Measurements from ENCODE around the gene SH3GL3. TPM values are rescaled to one million over a fixed set of nuclear protein-coding genes. Genes with fewer than 3 reads are reported as not detected.

SH3GL3 gene
- total RNA-seq, 1 experiment from 2014 or later = not detected

DNA sequence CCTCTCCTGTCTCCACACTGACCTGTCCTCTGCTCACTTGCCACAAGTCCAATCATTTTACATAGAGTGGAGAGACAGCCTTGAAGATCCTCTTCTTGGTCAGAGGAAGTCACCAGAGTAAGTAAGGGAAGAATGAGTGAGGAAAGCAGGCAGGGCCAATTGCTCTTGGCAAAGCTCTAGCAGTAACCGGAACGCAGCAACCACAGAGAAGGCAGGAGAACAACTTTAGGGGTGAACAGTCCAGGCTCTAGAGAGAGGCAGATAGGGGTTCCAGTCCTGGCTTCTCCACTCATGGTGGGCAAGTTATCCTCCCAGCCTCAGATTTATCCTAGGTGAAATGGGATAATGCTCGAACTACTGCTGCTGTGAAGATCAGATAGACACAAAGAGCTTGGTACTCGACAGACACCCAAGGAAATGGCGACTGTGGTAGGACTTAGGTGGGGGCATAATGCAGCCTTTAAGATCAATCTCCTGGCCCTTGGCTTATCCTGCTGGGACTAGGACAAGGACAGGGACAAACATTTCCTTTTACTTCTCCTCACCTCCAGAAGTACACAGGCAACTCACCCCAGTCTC lies 205.6 kb downstream of the SH3GL3 start:
- no peak overlapping the region for H3K4me3 ChIP-seq (ENCODE audit: low read depth, low read length)
- Mint-ChIP-seq H3K27me3 (ENCODE audit: insufficient read depth, unreplicated experiment) (peaks cover 6% of the 10 kb centered on the region), H3K36me3 (ENCODE audit: insufficient read depth, unreplicated experiment) (no peaks in the 10 kb centered on the region), H3K27ac (ENCODE audit: unreplicated experiment) (no peak overlapping the region), H3K4me1 (ENCODE audit: low read depth, unreplicated experiment) (peaks cover 12% of the 10 kb centered on the region), H3K4me3 (ENCODE audit: unreplicated experiment) (no peak overlapping the region), H3K9me3 (ENCODE audit: unreplicated experiment) (no peaks in the 10 kb centered on the region)
- ChIA-PET POLR2A (no interaction called here), CTCF (no interaction called here)
- peaks cover 8% of the 10 kb centered on the region for H3K4me1 ChIP-seq
- intact Hi-C loops (cut with micrococcal nuclease; ENCODE audit: unreplicated experiment) = no loop called here
- no peak for TF ChIP-seq CTCF (IDR thresholded peaks at IDR 0.05; ENCODE audit: insufficient read depth in 1 of 2, low read depth in 1 of 2, low read length in 1 of 2, severe bottlenecking in 1 of 2, unreplicated experiment in 1 of 2)
- no peaks in the 10 kb centered on the region for H3K27me3 ChIP-seq (replicated peaks; ENCODE audit: control insufficient read depth, insufficient read depth, low read length)
- no TSS peak for BruUV-seq (replicated peaks)
- no peak for DNase-seq
- no peaks in the 10 kb centered on the region for H3K36me3 ChIP-seq (ENCODE audit: control insufficient read depth, insufficient read depth, low read length)
- no peaks in the 10 kb centered on the region for H3K9me3 ChIP-seq

DNA sequence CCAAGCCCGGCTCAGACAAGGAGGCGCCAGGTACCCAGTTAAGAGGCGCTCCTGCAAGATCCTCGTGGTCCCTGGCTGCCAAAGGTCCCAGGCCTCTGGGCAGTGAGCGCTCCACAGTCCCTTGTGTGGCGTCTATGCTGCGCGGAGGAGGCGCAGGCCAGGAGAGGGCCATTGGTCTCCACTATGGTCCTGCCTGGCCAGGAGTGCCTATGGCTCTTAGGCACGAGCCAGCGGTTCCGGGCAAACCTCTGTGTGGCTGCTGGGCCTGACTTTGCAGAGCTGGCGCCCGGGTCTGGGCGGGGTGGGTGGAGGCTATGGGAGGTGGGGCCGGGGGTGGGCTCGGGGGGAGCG lies 206.1 kb downstream of the SH3GL3 start:
- H3K4me1 Mint-ChIP-seq (ENCODE audit: low read depth, unreplicated experiment) = peaks cover 12% of the 10 kb centered on the region
- TF ChIP-seq CTCF (IDR thresholded peaks at IDR 0.05; ENCODE audit: insufficient read depth in 1 of 2, low read depth in 1 of 2, low read length in 1 of 2, severe bottlenecking in 1 of 2, unreplicated experiment in 1 of 2) = no peak
- peaks cover 6% of the 10 kb centered on the region for H3K27me3 Mint-ChIP-seq (ENCODE audit: insufficient read depth, unreplicated experiment)
- ChIA-PET CTCF (no interaction called here), POLR2A (no interaction called here)
- H3K36me3 Mint-ChIP-seq (ENCODE audit: insufficient read depth, unreplicated experiment) = no peaks in the 10 kb centered on the region
- intact Hi-C loops (cut with micrococcal nuclease; ENCODE audit: unreplicated experiment) = no loop called here
- no peaks in the 10 kb centered on the region for H3K9me3 ChIP-seq
- H3K36me3 ChIP-seq (ENCODE audit: control insufficient read depth, insufficient read depth, low read length) = no peaks in the 10 kb centered on the region
- no TSS peak for BruUV-seq (replicated peaks)
- DNase-seq = no peak
- no peak overlapping the region for H3K4me3 Mint-ChIP-seq (ENCODE audit: unreplicated experiment)
- H3K4me1 ChIP-seq = peaks cover 8% of the 10 kb centered on the region
- no peaks in the 10 kb centered on the region for H3K9me3 Mint-ChIP-seq (ENCODE audit: unreplicated experiment)
- H3K27me3 ChIP-seq (replicated peaks; ENCODE audit: control insufficient read depth, insufficient read depth, low read length) = no peaks in the 10 kb centered on the region
- H3K4me3 ChIP-seq (ENCODE audit: low read depth, low read length) = no peak overlapping the region
- H3K27ac Mint-ChIP-seq (ENCODE audit: unreplicated experiment) = no peak overlapping the region

- Mint-ChIP-seq H3K36me3 (ENCODE audit: insufficient read depth, unreplicated experiment) (no peaks in the 10 kb centered on the region), H3K27me3 (ENCODE audit: insufficient read depth, unreplicated experiment) (peaks cover 6% of the 10 kb centered on the region), H3K9me3 (ENCODE audit: unreplicated experiment) (no peaks in the 10 kb centered on the region), H3K27ac (ENCODE audit: unreplicated experiment) (no peak within 1 kb of the TSS), H3K4me3 (ENCODE audit: unreplicated experiment) (no peak within 1 kb of the TSS), H3K4me1 (ENCODE audit: low read depth, unreplicated experiment) (peaks cover 12% of the 10 kb centered on the region)
- Histone ChIP-seq H3K9me3 (no peaks in the 10 kb centered on the region), H3K36me3 (ENCODE audit: control insufficient read depth, insufficient read depth, low read length) (no peaks in the 10 kb centered on the region), H3K4me1 (peaks cover 8% of the 10 kb centered on the region), H3K27me3 (replicated peaks; ENCODE audit: control insufficient read depth, insufficient read depth, low read length) (no peaks in the 10 kb centered on the region), H3K4me3 (ENCODE audit: low read depth, low read length) (no peak within 1 kb of the TSS)
- TF ChIP-seq CTCF (IDR thresholded peaks at IDR 0.05; ENCODE audit: insufficient read depth in 1 of 2, low read depth in 1 of 2, low read length in 1 of 2, severe bottlenecking in 1 of 2, unreplicated experiment in 1 of 2) = no peak
- no peak for DNase-seq
- intact Hi-C loops (cut with micrococcal nuclease; ENCODE audit: unreplicated experiment) = no loop called here
- ChIA-PET CTCF (no interaction called here), POLR2A (no interaction called here)
- BruUV-seq (replicated peaks) = no TSS peak
These were observed 206.7 kb downstream of the SH3GL3 start, which contains the start of gene ADAMTSL3 for GRCh38 chr15:83653639-83654378. ADAMTSL3 (plus strand) TSS chr15:83654123; CDS start chr15:83655762, 1,639 bp downstream.

Data from Caco-2 (cell line).